ENCODE measurements around the gene CDSN.
"Not testable (repeated sequence)": the region's sequence is repeated elsewhere in the genome, so short reads cannot be mapped to it uniquely, and the experiment has no call there.

The CDSN gene

DNA sequence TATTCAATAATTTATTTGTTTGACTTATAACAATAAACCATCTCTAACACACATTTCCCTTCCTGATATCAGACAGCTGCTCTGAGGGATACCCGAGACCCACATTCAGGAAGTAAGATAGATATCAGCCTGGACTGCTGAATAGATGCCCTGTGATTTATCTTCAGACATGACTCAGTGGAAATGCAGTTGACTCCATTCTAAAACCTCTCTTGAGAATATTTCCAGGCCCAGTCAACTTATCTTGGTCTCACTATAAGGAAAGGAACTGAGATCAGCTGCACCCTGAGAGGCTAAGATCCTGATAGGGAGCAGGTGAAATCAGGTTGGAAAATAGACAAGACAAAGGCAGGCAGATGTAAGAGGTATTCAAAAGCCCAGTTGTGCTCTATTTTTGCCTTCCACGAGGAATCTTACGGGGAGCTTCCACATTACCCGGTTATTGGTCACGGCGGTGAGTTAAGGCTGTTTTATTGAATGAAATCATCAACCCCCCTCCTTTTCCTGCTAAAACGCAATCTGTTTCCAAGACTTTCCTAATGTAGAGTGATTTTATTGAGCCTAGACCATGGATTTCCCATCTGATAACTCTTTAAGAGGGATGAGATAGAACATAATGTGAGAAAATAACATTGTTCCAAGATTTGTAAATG, 33.3 kb downstream of the CDSN start:
- DNase-seq (ENCODE audit: low spot score) = peak; percentile 22

DNA sequence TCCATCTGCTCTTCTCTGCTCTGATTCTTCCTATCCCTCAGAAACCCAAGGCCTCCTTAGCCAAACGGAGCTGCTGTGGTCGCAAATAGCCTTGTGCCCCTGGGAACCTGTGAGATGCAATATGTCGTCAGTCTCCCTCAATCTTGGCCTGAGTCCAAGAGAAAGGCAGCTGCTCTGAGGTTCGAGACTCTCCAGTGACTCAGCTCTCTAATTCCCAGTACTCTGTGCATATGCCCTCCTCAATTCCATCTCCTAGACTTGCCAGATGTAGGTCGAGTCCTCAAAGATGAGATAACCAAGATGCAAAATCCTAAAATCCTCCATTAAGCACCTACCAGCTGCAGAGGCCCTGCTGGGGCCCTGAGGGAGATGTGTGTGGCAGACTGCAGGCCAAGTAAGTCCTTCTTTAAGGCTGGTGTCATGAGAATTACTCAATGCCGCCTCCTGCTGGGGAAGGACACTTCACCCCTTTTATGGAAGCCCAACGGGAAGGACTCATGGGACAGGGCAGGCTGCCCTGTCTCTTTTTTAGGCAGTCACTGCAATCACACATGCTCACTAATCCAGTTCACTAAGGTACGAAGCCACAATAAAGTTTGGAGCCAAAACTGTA, 36.4 kb downstream of the CDSN start:
- peak; percentile 45 for DNase-seq (ENCODE audit: low spot score)

DNA sequence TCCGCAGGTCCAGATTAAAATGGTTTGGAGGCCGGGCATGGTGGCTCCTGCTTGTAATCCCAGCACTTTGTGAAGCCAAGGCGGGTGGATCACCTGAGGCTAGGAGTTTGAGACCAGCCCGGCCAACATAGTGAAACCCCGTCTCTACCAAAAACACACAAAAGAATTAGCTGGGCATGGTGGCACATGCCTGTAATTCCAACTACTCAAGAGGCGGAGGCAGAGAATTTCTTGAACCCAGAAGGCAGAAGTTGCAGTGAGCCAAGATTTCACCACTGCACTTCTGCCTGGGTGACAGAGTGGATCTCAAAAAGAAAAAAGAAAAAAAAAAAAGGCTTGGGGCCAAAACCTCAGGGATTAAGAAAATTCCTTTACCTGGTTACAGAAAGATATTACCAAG, 38.4 kb downstream of the CDSN start:
- DNase-seq (ENCODE audit: low spot score) = no peak

DNA sequence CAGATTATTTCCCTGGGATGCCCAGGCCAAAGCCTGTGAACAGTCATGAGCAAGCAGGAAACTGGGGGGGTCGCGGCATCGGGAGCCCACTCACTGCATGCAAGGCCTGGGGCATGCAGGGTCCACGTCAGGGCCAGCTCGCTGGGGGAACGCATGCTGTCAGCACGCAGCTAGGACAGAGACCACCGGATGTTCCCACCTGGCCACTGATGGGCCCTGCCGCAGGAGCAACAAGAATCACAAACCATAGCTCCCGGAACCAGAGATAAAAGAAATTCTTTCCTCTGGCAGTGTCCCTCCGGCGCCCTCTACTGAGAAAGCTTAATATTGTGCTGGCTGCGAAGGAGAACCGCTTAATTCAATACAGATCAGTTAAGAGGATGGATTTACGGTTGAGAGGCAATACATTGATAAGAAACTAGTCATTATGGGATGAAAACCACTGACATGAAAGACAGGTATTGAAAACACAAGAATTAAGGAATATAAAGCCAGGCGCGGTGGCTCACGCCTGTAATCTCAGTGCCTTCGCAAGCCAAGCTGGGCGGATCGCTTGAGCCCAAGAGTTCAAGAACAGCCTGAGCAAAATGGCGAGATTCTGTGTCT, 40.5 kb downstream of the CDSN start:
- peak; percentile 79 for DNase-seq (ENCODE audit: low spot score)

DNA sequence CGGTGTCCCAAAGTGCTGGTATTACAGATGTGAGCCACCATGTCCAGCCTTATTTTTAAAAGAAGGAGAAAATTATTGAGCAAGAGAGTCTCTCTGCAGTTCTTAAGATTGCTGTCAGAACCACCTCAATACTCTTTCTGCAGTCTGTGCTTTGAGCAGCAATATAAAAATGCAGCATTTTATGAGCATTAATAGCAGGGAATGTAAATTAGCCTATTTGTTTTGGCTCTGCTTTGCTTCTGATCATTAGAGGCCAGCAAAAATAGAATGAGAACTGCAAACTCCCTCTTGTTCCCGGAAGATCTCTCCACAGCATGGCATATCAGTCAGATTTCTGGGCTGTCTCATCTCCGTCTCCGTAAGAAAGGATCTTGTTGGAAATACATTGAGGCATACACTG, 43.6 kb downstream of the CDSN start:
- no peak for DNase-seq (ENCODE audit: low spot score)

DNA sequence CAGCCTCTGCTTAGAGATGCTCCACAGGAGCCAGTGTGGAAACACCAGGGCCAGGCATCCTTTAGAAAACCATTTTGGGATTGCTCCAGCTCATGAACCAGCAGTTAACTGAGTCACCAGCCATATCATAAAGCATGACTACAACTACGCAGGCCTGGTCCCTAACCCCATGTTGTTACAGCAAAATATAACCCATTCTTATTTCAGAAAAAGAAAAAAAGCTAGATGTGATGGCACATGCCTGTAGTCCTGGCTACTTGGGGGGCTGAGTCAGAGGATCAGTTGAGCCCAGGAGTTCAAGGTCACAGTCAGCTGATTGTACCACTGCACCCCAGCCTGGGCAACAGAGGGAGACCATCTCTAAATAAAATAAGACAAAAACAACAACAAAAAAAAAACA, 44.7 kb downstream of the CDSN start:
- DNase-seq (ENCODE audit: low spot score) = no peak

DNA sequence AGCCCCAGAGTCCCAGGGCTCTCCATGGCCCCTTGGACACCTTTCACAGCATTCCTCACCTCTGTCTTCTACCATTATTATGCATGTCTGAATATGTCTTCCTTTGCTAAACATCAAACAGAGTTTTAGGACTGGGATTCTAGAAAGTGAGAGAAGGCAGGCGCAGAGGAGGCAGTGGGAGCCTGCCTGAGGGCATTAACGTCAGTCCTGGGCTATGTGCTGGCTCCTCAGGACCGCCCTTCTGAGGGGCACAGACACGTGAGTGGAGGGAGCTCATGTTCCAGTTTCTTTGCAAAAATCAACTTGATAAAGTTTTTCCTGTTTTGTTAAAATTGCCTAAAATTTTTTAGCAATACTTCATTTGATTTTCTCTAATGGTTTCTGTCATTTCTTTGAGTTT, 45.8 kb downstream of the CDSN start:
- DNase-seq (ENCODE audit: low spot score) = no peak

DNA sequence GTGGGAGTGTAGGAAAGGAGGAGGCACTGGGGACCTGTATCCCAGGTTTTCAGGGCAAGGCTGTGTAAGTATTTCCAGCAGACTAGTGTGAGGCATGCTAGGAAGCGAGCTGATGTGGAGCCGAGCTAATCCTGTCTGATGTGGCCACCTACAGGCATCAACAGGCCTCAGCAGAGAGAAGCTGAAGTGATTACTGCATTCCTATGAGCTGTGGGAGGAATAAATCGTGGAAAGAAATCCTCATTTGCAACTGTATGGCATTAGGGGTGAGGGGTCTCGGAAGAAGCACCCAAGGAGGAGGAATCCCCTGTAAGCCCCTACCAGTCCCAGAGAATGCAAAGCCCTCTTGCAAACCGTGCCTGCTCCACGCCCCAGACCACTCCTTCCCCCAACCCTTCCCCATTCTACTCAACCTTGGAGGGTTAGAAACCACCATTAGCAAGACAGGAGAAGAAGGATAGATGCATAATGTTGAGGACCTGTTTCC, 49.5 kb downstream of the CDSN start:
- DNase-seq (ENCODE audit: low spot score) = peak; percentile 80

DNA sequence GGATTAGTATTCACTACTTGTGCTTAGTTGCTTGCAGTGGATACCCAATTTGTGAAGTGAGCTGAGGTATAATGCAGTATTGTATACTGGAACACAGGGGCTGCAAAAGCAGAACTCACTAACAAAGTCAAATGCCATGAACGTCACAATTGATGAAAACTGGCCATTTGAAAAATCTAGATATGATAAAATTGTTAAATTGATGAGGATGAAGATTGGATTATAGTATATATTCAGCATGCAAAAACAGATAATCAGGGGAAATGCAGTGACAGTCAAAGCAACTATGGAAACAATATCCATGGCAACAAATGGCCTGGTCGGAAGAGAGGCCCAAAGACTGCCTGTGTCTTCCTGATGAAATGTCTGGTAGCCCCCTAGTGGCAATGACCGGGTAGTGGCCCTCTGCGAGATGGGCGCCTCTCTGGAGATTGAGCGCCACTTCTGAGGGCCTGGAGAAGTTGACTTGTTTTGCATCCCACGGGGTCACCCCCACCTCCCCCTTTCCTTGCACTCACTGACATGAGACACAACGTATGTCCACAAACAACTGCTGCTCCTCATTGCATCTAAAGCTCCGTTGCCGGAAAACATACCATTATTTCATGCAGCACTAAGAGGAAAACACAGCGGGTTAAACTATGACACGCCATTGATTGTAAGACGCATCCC, 51.4 kb downstream of the CDSN start:
- DNase-seq (ENCODE audit: low spot score) = peak; percentile 90

DNA sequence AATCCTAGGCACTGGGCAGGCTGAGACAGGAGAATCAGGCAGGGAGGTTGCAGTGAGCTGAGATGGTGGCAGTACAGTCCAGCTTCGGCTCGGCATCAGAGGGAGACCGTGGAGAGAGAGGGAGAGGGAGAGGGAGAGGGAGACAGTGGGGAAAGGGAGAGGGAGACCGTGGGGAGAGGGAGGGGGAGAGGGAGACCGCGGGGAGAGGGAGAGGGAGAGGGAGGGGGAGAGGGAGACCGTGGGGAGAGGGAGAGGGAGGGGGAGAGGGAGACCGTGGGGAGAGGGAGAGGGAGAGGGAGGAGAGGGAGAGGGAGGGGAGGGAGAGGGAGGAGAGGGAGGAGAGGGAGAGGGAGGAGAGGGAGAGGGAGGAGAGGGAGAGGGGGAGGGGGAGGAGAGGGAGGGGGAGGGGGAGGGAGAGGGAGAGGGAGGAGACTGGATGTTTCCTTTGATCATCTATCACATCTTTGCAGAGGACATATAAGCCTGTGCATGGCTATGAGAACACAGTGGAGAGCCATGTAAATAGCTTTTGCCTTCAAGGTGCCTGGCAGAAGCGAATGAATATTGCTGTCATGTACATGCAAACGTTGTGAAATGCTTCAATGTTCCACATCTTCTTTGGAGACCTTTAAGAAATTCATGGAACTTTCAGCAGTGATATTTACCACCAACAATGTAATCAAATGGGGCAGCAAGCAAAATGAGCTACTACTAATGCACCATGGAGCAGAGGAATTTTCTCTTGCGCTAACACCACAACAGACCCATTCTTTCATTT, 52.2 kb downstream of the CDSN start:
- DNase-seq (ENCODE audit: low spot score) = not testable (repeated sequence)

DNA sequence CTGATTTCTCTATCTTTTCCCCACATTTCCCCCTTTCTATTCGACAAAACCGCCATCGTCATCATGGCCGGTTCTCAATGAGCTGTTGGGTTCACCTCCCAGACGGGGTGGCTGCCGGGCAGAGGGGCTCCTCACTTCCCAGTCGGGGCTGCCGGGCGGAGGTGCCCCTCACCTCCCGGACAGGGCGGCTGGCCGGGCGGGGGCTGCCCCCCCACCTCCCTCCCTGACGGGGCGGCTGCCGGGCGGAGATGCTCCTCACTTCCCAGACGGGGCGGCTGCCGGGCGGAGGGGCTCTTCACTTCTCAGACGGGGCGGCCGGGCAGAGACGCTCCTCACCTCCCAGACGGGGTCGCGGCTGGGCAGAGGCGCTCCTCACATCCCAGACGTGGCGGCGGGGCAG, 53.2 kb downstream of the CDSN start:
- not testable (repeated sequence) for DNase-seq (ENCODE audit: low spot score)

DNA sequence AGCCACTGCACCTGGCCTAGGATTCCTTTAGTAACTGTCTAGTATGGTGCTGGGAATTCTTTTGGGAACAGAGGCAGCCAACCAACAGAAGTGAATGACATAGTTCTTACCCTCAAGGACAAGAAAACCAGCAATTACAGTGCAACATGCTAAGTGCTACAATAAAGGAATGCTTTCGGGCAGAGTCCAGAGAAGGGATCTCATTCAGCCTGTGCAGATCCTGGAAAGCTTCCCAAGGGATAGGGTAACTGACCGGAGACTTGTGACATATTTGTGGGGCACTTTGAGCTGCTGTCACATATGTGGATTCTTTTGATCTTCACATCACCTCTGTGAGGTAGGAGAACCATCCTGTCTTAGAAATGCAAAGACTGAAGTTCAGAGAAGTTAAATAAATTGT, 54.7 kb downstream of the CDSN start:
- no peak for DNase-seq (ENCODE audit: low spot score)
